ENCODE data around the gene COLEC11. TPM values are rescaled to one million over a fixed set of nuclear protein-coding genes. Genes with fewer than 3 reads are reported as not detected.

COLEC11 gene
- total and polyA plus RNA-seq, 2 experiments from 2014 or later: 4.7 to 5.1 TPM

GRCh38 chr2:3581367-3582262 is 13.3 kb upstream of the COLEC11 start:
- no peak for DNase-seq (ENCODE audit: low read depth in 1 of 2, low spot score in 1 of 2)
- Histone ChIP-seq H3K4me3 (no peak overlapping the region), H3K4me1 (ENCODE audit: low read depth) (peaks cover 15% of the 10 kb centered on the region), H3K27ac (peak overlapping the region; percentile 53), H3K36me3 (peaks cover 63% of the 10 kb centered on the region), H3K9me3 (ENCODE audit: low read depth) (no peaks in the 10 kb centered on the region), H3K27me3 (no peaks in the 10 kb centered on the region)
- TF ChIP-seq, protein P1, sequence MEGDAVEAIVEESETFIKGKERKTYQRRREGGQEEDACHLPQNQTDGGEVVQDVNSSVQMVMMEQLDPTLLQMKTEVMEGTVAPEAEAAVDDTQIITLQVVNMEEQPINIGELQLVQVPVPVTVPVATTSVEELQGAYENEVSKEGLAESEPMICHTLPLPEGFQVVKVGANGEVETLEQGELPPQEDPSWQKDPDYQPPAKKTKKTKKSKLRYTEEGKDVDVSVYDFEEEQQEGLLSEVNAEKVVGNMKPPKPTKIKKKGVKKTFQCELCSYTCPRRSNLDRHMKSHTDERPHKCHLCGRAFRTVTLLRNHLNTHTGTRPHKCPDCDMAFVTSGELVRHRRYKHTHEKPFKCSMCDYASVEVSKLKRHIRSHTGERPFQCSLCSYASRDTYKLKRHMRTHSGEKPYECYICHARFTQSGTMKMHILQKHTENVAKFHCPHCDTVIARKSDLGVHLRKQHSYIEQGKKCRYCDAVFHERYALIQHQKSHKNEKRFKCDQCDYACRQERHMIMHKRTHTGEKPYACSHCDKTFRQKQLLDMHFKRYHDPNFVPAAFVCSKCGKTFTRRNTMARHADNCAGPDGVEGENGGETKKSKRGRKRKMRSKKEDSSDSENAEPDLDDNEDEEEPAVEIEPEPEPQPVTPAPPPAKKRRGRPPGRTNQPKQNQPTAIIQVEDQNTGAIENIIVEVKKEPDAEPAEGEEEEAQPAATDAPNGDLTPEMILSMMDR (IDR thresholded peaks at IDR 0.05; ENCODE audit: low read depth, low read length): no peak

- no peak for DNase-seq (ENCODE audit: low read depth in 1 of 2, low spot score in 1 of 2)
- Histone ChIP-seq H3K27ac (peak overlapping the region; percentile 52), H3K4me3 (no peak overlapping the region), H3K27me3 (no peaks in the 10 kb centered on the region), H3K9me3 (ENCODE audit: low read depth) (no peaks in the 10 kb centered on the region), H3K4me1 (ENCODE audit: low read depth) (no peaks in the 10 kb centered on the region), H3K36me3 (peaks cover 40% of the 10 kb centered on the region)
- TF ChIP-seq, protein P1 (IDR thresholded peaks at IDR 0.05; ENCODE audit: low read depth, low read length): no peak
Observed at GRCh38 chr2:3584076-3584475, 10.8 kb upstream of the COLEC11 start.

GRCh38 chr2:3584608-3585260 is 10.2 kb upstream of the COLEC11 start:
- peak overlapping the region; percentile 52 for H3K27ac ChIP-seq
- TF ChIP-seq, protein P1 (IDR thresholded peaks at IDR 0.05; ENCODE audit: low read depth, low read length): no peak
- H3K36me3 ChIP-seq: peaks cover 35% of the 10 kb centered on the region
- DNase-seq (ENCODE audit: low read depth in 1 of 2, low spot score in 1 of 2): no peak
- no peaks in the 10 kb centered on the region for H3K4me1 ChIP-seq (ENCODE audit: low read depth)
- no peaks in the 10 kb centered on the region for H3K9me3 ChIP-seq (ENCODE audit: low read depth)
- no peak overlapping the region for H3K4me3 ChIP-seq
- no peaks in the 10 kb centered on the region for H3K27me3 ChIP-seq

GRCh38 chr2:3585261-3586109 is 9.4 kb upstream of the COLEC11 start:
- Histone ChIP-seq H3K4me3 (no peak overlapping the region), H3K36me3 (peaks cover 27% of the 10 kb centered on the region), H3K27me3 (no peaks in the 10 kb centered on the region), H3K4me1 (ENCODE audit: low read depth) (no peaks in the 10 kb centered on the region), H3K9me3 (ENCODE audit: low read depth) (no peaks in the 10 kb centered on the region), H3K27ac (no peak overlapping the region)
- TF ChIP-seq, protein P1 (IDR thresholded peaks at IDR 0.05; ENCODE audit: low read depth, low read length): no peak
- DNase-seq (ENCODE audit: low read depth in 1 of 2, low spot score in 1 of 2): peak in 1 of 2 donors; percentile 94

DNA sequence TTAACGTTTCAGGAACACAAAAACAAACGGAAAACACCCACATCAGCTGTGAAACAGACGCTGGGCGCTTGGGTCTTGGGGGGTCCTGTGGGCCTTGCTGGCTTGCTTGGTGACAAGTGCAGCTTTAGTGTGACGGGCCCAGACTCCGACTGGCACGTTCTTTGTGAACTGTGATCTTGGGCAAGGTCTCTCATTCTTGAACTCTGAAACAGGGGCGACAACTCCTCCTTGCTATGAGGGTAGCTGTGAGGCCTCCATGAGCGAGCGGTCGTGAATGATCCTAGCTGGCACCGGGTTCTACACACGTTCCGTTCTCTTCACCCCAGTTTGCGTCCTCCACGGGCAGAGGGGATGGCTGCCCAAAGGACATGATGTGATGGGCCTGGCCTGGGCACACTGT is 8.7 kb upstream of the COLEC11 start:
- Histone ChIP-seq H3K36me3 (peaks cover 20% of the 10 kb centered on the region), H3K27me3 (no peaks in the 10 kb centered on the region), H3K27ac (no peak overlapping the region), H3K4me1 (ENCODE audit: low read depth) (no peaks in the 10 kb centered on the region), H3K9me3 (ENCODE audit: low read depth) (no peaks in the 10 kb centered on the region), H3K4me3 (no peak overlapping the region)
- DNase-seq (ENCODE audit: low read depth in 1 of 2, low spot score in 1 of 2): no peak
- TF ChIP-seq, protein P1 (IDR thresholded peaks at IDR 0.05; ENCODE audit: low read depth, low read length): no peak

Measured in cardiac muscle cell (in vitro differentiated cells and primary cell).